ENCODE measurements around the gene LPP. TPM values are rescaled to one million over a fixed set of nuclear protein-coding genes. Genes with fewer than 3 reads are reported as not detected.

LPP gene
- total RNA-seq, 6 experiments from 2014 or later: 84.1 to 121 (median 102) TPM

DNA sequence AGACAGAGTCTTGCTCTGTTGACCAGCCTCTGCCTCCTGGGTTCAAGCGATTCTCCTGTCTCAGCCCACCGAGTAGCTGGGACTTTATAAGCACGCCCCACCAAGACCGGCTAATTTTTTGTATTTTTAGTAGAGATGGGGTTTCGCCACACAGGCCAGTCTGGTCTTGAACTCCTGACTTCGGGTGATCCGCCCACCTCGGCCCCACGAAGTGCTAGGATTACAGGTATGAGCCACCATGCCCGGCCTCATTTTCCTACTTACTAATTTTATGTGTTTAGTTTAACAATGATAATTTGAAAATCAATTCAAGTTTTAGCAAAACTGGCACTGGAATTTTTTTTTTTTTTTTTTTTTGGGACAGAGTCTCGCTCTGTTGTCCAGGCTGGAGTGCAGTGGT, 336.5 kb downstream of the LPP start:
- Mint-ChIP-seq H3K4me1 (ENCODE audit: low read depth) (peaks cover 66% of the 10 kb centered on the region), H3K27me3 (ENCODE audit: insufficient read depth) (no peaks in the 10 kb centered on the region; the same call in 1 of the 2 replicates), H3K9me3 (peaks cover 4% of the 10 kb centered on the region; the same call in 1 of the 2 replicates), H3K27ac (peak overlapping the region; percentile 81), H3K36me3 (ENCODE audit: low read depth) (peaks cover 32% of the 10 kb centered on the region), H3K4me3 (peak overlapping the region; percentile 60)
- no peak for DNase-seq
- TF ChIP-seq, protein P1, sequence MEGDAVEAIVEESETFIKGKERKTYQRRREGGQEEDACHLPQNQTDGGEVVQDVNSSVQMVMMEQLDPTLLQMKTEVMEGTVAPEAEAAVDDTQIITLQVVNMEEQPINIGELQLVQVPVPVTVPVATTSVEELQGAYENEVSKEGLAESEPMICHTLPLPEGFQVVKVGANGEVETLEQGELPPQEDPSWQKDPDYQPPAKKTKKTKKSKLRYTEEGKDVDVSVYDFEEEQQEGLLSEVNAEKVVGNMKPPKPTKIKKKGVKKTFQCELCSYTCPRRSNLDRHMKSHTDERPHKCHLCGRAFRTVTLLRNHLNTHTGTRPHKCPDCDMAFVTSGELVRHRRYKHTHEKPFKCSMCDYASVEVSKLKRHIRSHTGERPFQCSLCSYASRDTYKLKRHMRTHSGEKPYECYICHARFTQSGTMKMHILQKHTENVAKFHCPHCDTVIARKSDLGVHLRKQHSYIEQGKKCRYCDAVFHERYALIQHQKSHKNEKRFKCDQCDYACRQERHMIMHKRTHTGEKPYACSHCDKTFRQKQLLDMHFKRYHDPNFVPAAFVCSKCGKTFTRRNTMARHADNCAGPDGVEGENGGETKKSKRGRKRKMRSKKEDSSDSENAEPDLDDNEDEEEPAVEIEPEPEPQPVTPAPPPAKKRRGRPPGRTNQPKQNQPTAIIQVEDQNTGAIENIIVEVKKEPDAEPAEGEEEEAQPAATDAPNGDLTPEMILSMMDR (IDR thresholded peaks at IDR 0.05): no peak

DNA sequence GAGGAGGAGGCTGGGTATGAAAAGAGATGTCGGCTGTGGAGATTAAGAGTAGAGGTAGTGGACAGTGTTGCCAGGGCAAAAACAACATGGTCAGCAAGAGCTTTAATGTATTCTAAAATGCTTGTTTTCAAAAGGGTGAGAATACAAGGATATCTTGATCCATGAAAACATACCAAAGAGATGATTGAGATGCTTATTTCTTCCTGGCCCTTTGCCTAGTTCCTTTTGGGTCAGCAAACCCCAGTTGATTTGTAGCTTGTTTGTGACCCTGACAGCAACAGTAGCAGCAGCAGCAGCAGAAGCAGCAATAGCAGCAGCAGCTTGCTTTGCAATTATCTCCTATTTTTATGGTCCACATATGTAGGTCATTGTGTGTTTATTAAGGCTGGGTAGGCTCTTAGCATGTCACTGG, 337.3 kb downstream of the LPP start:
- peak overlapping the region; percentile 81 for H3K27ac Mint-ChIP-seq
- H3K9me3 Mint-ChIP-seq: peaks cover 1% of the 10 kb centered on the region; the same call in 1 of the 2 replicates
- peaks cover 63% of the 10 kb centered on the region for H3K4me1 Mint-ChIP-seq (ENCODE audit: low read depth)
- TF ChIP-seq, protein P1 (IDR thresholded peaks at IDR 0.05): no peak
- no peaks in the 10 kb centered on the region; the same call in 1 of the 2 replicates for H3K27me3 Mint-ChIP-seq (ENCODE audit: insufficient read depth)
- H3K36me3 Mint-ChIP-seq (ENCODE audit: low read depth): peaks cover 28% of the 10 kb centered on the region
- peak; percentile 84 for DNase-seq
- H3K4me3 Mint-ChIP-seq: peak overlapping the region; percentile 37

DNA sequence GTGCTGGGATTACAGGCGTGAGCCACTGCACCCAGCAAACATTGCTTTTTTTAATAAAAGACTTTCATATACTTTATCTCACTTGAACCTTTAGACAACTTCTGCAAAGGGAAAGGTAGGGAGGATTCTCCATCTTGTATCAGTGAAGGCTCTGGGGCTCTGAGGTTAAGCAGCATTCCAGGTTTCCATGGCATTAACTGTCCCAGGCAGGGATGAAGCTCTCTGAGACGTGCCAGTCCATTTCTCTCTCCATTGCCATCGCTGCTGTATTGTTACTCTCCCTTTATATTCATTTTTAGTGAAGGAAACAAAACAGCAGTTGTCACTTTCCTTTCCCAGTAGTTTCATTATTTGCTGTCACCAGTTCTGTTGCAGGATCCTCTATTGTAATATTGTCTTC, 342.4 kb downstream of the LPP start:
- H3K36me3 Mint-ChIP-seq (ENCODE audit: low read depth): peaks cover 30% of the 10 kb centered on the region
- no peaks in the 10 kb centered on the region for H3K9me3 Mint-ChIP-seq
- H3K27me3 Mint-ChIP-seq (ENCODE audit: insufficient read depth): peaks cover 3% of the 10 kb centered on the region; the same call in 1 of the 2 replicates
- no peak for DNase-seq
- H3K4me3 Mint-ChIP-seq: no peak overlapping the region
- TF ChIP-seq, protein P1 (IDR thresholded peaks at IDR 0.05): no peak
- H3K4me1 Mint-ChIP-seq (ENCODE audit: low read depth): peaks cover 34% of the 10 kb centered on the region
- H3K27ac Mint-ChIP-seq: no peak overlapping the region; the same call in 1 of the 2 replicates

DNA sequence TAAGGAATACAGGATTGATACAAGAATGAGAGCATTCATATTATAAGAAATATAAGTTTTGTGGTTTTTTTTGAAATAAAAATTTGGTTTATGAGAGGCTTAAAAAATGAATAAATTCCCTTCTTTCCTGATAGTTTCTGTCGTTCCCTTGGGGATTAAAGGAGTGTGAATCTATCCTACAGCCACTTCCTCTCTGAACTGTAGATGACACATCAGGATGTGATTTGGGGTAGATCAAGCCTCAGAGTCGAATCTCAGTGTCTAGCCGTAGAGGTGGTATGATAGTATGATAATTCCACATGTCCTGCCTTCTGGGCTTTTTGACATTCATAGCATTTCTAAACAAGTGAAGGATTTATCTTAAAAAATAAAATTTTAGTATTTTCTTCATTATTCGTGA, 343.1 kb downstream of the LPP start:
- Mint-ChIP-seq H3K27ac (no peak overlapping the region), H3K27me3 (ENCODE audit: insufficient read depth) (peaks cover 3% of the 10 kb centered on the region; the same call in 1 of the 2 replicates), H3K36me3 (ENCODE audit: low read depth) (peaks cover 33% of the 10 kb centered on the region), H3K9me3 (peaks cover 2% of the 10 kb centered on the region), H3K4me1 (ENCODE audit: low read depth) (peaks cover 28% of the 10 kb centered on the region), H3K4me3 (no peak overlapping the region)
- no peak for DNase-seq
- TF ChIP-seq, protein P1 (IDR thresholded peaks at IDR 0.05): no peak

DNA sequence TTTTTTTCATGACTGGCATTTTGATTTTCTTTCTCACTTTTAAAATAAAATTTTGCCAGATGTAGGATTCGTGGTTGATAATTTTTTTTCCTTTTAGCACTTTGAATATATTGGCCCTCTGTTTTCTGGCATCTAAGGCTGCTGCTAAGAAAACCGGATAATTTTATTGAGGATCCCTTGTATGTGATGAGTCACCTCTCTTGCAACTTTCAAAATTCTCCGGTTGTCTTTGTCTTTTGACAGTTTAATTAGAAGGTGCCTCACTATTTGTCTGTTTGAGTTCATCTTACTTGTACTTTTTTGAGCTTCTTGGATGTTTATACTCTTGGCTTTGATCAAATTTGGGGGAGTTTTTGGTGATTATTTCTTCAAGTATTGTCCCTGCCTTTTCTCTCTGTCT, 349.7 kb downstream of the LPP start:
- no peak overlapping the region for H3K4me3 Mint-ChIP-seq
- no peak overlapping the region for H3K27ac Mint-ChIP-seq
- peaks cover 56% of the 10 kb centered on the region for H3K36me3 Mint-ChIP-seq (ENCODE audit: low read depth)
- TF ChIP-seq, protein P1 (IDR thresholded peaks at IDR 0.05): no peak
- H3K27me3 Mint-ChIP-seq (ENCODE audit: insufficient read depth): peaks cover 3% of the 10 kb centered on the region
- peaks cover 51% of the 10 kb centered on the region for H3K4me1 Mint-ChIP-seq (ENCODE audit: low read depth)
- H3K9me3 Mint-ChIP-seq: peaks cover 32% of the 10 kb centered on the region
- no peak for DNase-seq

Measured in HFFc6 (cell line).